Cardiac fibroblast (primary cell): ENCODE data around the gene ZBTB34.

ENCODE experiments used
- DNase-seq, 2 donors: peaks; one replicate each; pipeline versions ENCODE4 v3.0.0 to v3.0.0-alpha.2; 2010; ENCODE audit warnings: low read depth in 2 of 2
- H3K4me3 ChIP-seq, 2 donors: replicated peaks in 1 of 2; 1 replicate in 1 of 2; 2 replicates in 1 of 2; pipeline ENCODE4 v1.5.1; 2011; ENCODE audit warnings: low read depth in 2 of 2, low read length in 2 of 2, mild to moderate bottlenecking in 2 of 2, moderate library complexity in 1 of 2
- CTCF ChIP-seq: IDR thresholded peaks from one replicate; pipeline ENCODE4 v1.5.1; 2011; ENCODE audit warnings: low read depth, mild to moderate bottlenecking, low read length, inconsistent platforms

Gene ZBTB34

DNA sequence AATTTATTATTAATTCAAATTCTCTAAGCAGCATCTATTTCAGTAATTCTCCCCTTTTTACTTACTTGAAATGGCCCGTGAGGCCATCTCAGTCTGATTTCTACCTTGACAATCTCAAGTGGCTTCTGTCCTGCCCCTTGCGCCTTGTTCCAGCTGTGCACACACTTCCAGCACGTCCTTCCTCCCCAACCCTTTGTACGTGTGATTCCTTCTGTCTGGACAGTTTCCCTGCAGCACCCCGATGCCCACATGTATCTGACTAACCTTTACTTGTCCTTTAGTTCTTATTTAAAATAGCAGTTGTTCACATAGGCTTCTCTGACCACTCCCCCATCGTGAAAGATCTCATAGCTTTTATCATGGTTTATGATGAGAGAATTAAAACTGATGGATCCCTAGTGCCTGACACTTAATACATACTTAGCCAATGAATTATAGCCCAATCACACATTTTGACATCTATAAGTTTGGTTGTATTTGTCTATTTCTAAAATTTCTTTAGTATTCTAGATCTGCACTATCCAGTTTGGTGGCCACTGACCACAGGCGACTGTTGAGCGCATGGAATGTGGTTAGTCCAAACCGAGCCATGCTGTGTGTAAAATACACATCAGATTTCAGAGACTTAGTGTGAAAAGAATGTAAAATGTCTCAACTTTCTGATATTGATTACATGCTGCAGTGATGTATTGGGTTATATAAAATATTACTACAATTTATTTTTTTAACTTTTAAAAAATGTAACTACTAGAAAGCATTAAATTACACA is 14.3 kb downstream of the ZBTB34 start:
- no peak for DNase-seq
- no peak overlapping the region for H3K4me3 ChIP-seq
- TF ChIP-seq CTCF: no peak

DNA sequence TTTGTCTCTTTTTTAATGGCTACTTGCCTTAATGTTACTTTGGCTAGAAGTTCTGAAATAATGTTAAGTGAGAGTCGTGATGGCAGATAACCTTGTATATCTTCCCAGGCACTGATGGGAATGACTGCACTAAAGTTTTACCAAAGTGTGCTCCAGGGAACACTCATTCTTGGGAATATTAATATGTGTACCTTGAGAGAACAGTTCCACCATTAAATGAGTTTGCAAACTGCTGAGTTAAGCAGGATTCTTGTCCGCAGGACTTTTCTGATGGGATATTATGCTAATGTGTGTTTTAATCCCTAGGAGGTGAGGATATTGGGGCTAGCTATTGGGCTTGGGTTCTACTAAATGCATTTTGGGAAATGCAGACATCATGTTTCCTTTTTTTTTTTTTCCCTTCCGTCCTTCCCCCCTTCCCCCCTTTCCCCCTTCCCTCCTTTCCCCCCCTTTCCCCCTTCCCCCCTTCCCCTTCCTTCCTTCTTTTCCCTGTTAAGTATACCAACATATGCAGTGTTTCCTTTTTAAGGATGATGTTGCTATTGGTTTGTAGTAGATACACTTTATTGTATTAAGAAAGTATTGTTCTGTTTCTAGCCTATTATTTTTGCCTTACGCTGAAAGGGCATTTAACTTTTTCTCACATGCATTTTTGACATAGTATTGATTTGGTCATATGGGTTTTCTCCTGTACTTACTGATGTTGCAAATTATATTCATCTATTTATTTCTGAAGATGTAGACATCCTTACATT is 15.5 kb downstream of the ZBTB34 start:
- DNase-seq: no peak

GRCh38 chr9:126876531-126876930 is 16.1 kb downstream of the ZBTB34 start:
- DNase-seq: no peak
- TF ChIP-seq CTCF: no peak
- no peak overlapping the region for H3K4me3 ChIP-seq

More for the DNA sequence above, 15.5 kb downstream of the ZBTB34 start:
- no peak overlapping the region for H3K4me3 ChIP-seq
- TF ChIP-seq CTCF: no peak

DNA sequence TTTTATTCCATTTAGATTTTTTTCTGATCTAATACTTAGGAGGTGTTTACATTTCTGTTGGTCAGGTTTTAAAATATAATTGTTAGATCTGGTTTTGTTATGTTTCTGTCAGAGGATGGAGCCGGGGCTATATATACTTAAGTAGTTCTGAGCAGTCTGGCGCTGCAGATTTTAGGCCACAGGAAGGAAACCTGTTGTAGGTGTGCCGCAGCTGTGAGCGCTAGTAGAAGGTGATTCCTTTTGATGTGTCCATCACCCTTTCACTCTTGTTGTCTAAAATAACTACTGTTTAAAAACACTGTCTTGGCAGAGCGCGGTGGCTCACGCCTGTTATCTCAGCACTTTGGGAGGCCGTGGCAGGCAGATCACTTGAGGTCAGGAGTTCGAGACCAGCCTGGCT is 17.0 kb downstream of the ZBTB34 start:
- no peak overlapping the region for H3K4me3 ChIP-seq
- no peak for TF ChIP-seq CTCF
- no peak for DNase-seq

GRCh38 chr9:126879288-126879687 is 18.8 kb downstream of the ZBTB34 start:
- TF ChIP-seq CTCF: no peak
- DNase-seq: no peak
- no peak overlapping the region for H3K4me3 ChIP-seq

DNA sequence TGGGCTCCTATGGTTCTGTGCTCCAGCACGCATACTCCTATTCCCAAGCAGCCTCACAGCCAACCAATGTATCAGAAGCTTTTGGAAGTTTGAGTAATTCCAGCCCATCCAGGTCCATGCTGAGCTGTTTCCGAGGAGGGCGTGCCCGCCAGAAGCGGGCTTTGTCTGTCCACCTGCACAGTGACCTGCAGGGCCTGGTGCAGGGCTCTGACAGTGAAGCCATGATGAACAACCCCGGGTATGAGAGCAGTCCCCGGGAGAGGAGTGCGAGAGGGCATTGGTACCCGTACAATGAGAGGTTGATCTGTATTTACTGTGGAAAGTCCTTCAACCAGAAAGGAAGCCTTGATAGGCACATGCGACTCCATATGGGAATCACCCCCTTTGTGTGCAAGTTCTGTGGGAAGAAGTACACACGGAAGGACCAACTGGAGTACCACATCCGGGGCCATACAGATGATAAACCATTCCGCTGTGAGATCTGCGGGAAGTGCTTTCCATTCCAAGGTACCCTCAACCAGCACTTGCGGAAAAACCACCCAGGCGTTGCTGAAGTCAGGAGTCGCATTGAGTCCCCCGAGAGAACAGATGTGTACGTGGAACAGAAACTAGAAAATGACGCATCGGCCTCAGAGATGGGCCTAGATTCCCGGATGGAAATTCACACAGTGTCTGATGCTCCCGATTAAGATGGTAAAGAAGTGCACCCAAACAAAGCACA is 19.9 kb downstream of the ZBTB34 start:
- no peak for DNase-seq
- no peak for TF ChIP-seq CTCF
- no peak overlapping the region for H3K4me3 ChIP-seq
